Sigmoid colon (tissue), 7 donors: ENCODE results near the gene UBE2B. TPM values are rescaled to one million over a fixed set of nuclear protein-coding genes. Genes with fewer than 3 reads are reported as not detected.

ENCODE experiments used
- DNase-seq: peaks from one replicate; pipeline ENCODE4 v3.0.0-alpha.2; 2019
- H3K27ac ChIP-seq, 4 donors: fragments of 200-600 bp; sonication (generic); one replicate each; pipeline ENCODE4 v1.5.1; 2016 to 2019; ENCODE audit warnings: mild to moderate bottlenecking in 1 of 4
- H3K27me3 ChIP-seq, 3 donors: fragments of 200-600 bp; sonication (generic); one replicate each; pipeline ENCODE4 v1.5.1; 2019; ENCODE audit warnings: mild to moderate bottlenecking in 1 of 3
- H3K36me3 ChIP-seq, 4 donors: fragments of 200-600 bp; sonication (generic); one replicate each; pipeline ENCODE4 v1.5.1; 2016 to 2019
- H3K4me1 ChIP-seq, 4 donors: fragments of 200-600 bp; sonication (generic); one replicate each; pipeline ENCODE4 v1.5.1; 2017 to 2019
- H3K4me3 ChIP-seq, 4 donors: fragments of 200-600 bp; sonication (generic); one replicate each; pipeline ENCODE4 v1.5.1; 2017 to 2019; ENCODE audit warnings: mild to moderate bottlenecking in 2 of 4, moderate library complexity in 1 of 4
- H3K9me3 ChIP-seq, 4 donors: fragments of 200-600 bp in 3 of 4; sonication (generic) in 3 of 4; one replicate each; pipeline versions ENCODE4 v1.5.1 to v1.6.1; 2013 to 2019
- CTCF ChIP-seq, 4 experiments: fragments of 450-650 bp in 3 of 4; fragments of 200-600 bp in 1 of 4; IDR thresholded peaks; one replicate each; pipeline ENCODE4 v1.5.1; 2016 to 2019; ENCODE audit warnings: antibody characterized with exemption in 4 of 4, mild to moderate bottlenecking in 3 of 4, moderate library complexity in 2 of 4
- EP300 ChIP-seq, 4 donors: sonication (generic); formaldehyde crosslinking; IDR thresholded peaks; one replicate each; pipeline ENCODE4 v1.6.1; 2017; ENCODE audit warnings: antibody characterized with exemption in 4 of 4
- POLR2A ChIP-seq, 2 donors: fragments of 450-650 bp; IDR thresholded peaks; one replicate each; pipeline ENCODE4 v1.6.1; 2016; ENCODE audit warnings: antibody characterized with exemption in 2 of 2, mild to moderate bottlenecking in 2 of 2, moderate library complexity in 2 of 2
- POLR2AphosphoS5 ChIP-seq, 4 donors: sonication (generic); formaldehyde crosslinking; IDR thresholded peaks; one replicate each; pipeline ENCODE4 v1.6.1; 2017; ENCODE audit warnings: antibody characterized with exemption in 4 of 4
- WGBS, 2 donors: extraction: QIAGEN DNeasy Blood & Tissue Kit; methylation state at CpG; one replicate each; pipeline ENCODE4 v1.1.7; 2013; 5-methylcytosine and 5-hydroxymethylcytosine counted together
- intact Hi-C: fragments of 100-400 bp; cut with DNase I; formaldehyde crosslinking; loops from one replicate; pipeline ENCODE4 v1.15.1; 2023
- polyA plus RNA-seq, 3 donors: library from polyadenylated mRNA; stranded (reverse); fragments of 200-250 nt; gene quantifications; one replicate each; pipeline ENCODE4 v1.2.3, GENCODE V29; 2013
- total RNA-seq, 4 donors: library from RNA; depleted of rRNA; stranded (reverse); fragments of >200 nt; gene quantifications; one replicate each; pipeline ENCODE4 v1.1.0, GENCODE V29; 2016
- donor health status: healthy with polysubstance abuse.
- donor health status: Bipolar disorder and iron deficiency.
- donor health status: healthy.

Gene UBE2B
- total and polyA plus RNA-seq, 7 donors: 66.8 to 158 (median 98.1) TPM

GRCh38 chr5:134430001-134430569 lies 58.7 kb downstream of the UBE2B start:
- H3K9me3 ChIP-seq: no peaks in the 10 kb centered on the region
- DNase-seq: no peak
- intact Hi-C loops: no loop called here
- no peak for TF ChIP-seq CTCF (IDR thresholded peaks at IDR 0.05)
- no peak for TF ChIP-seq EP300 (IDR thresholded peaks at IDR 0.05)
- TF ChIP-seq POLR2A (IDR thresholded peaks at IDR 0.05): no peak
- no peak for TF ChIP-seq POLR2AphosphoS5 (IDR thresholded peaks at IDR 0.05)
- WGBS, 2 donors: 72 to 77% methylated on average over 5 of the region's 5 CpGs
- no peak overlapping the region for H3K27ac ChIP-seq
- H3K4me3 ChIP-seq: no peak overlapping the region
- no peaks in the 10 kb centered on the region for H3K27me3 ChIP-seq
- H3K4me1 ChIP-seq: no peaks in the 10 kb centered on the region
- no peaks in the 10 kb centered on the region for H3K36me3 ChIP-seq

GRCh38 chr5:134432174-134432573 lies 60.8 kb downstream of the UBE2B start:
- intact Hi-C loops: no loop called here
- TF ChIP-seq POLR2AphosphoS5 (IDR thresholded peaks at IDR 0.05) (no peak), CTCF (IDR thresholded peaks at IDR 0.05) (no peak), EP300 (IDR thresholded peaks at IDR 0.05) (no peak), POLR2A (IDR thresholded peaks at IDR 0.05) (no peak)
- WGBS, 2 donors: 84 to 85% methylated on average over 4 of the region's 4 CpGs
- Histone ChIP-seq H3K4me3 (no peak overlapping the region), H3K4me1 (peaks cover 0 to 14% (median 12%) of the 10 kb centered on the region in 4 donors), H3K27me3 (no peaks in the 10 kb centered on the region), H3K27ac (no peak overlapping the region), H3K9me3 (no peaks in the 10 kb centered on the region), H3K36me3 (no peaks in the 10 kb centered on the region)
- DNase-seq: no peak

- 77 to 80% methylated on average over 14 of the region's 14 CpGs for WGBS, 2 donors
- peaks cover 0 to 20% (median 19%) of the 10 kb centered on the region in 4 donors for H3K4me1 ChIP-seq
- H3K9me3 ChIP-seq: no peaks in the 10 kb centered on the region
- no peak for DNase-seq
- H3K4me3 ChIP-seq: no peak overlapping the region
- H3K27ac ChIP-seq: no peak overlapping the region
- no peak for TF ChIP-seq CTCF (IDR thresholded peaks at IDR 0.05)
- no peak for TF ChIP-seq POLR2AphosphoS5 (IDR thresholded peaks at IDR 0.05)
- TF ChIP-seq POLR2A (IDR thresholded peaks at IDR 0.05): no peak
- TF ChIP-seq EP300 (IDR thresholded peaks at IDR 0.05): no peak
- intact Hi-C loops: no loop called here
- no peaks in the 10 kb centered on the region for H3K27me3 ChIP-seq
- H3K36me3 ChIP-seq: no peaks in the 10 kb centered on the region
Observed at GRCh38 chr5:134432677-134433359, 61.4 kb downstream of the UBE2B start.

GRCh38 chr5:134435560-134435959 lies 64.2 kb downstream of the UBE2B start:
- 35 to 54% methylated on average over 2 of the region's 2 CpGs for WGBS, 2 donors
- no peaks in the 10 kb centered on the region for H3K27me3 ChIP-seq
- H3K4me1 ChIP-seq: peaks cover 0 to 39% (median 38%) of the 10 kb centered on the region in 4 donors
- TF ChIP-seq CTCF (IDR thresholded peaks at IDR 0.05) (no peak), POLR2AphosphoS5 (IDR thresholded peaks at IDR 0.05) (no peak), POLR2A (IDR thresholded peaks at IDR 0.05) (no peak), EP300 (IDR thresholded peaks at IDR 0.05) (no peak)
- H3K4me3 ChIP-seq: no peak overlapping the region
- H3K36me3 ChIP-seq: no peaks in the 10 kb centered on the region
- H3K9me3 ChIP-seq: no peaks in the 10 kb centered on the region
- H3K27ac ChIP-seq: peak overlapping the region in 2 of 4 donors; percentile 84 to 85
- intact Hi-C loops: no loop called here
- no peak for DNase-seq
